ENCODE results near the gene SLC52A3. TPM values are rescaled to one million over a fixed set of nuclear protein-coding genes. Genes with fewer than 3 reads are reported as not detected.
"Not testable (repeated sequence)": the region's sequence is repeated elsewhere in the genome, so short reads cannot be mapped to it uniquely, and the experiment has no call there.

The SLC52A3 gene
- total RNA-seq, 2 donors from 2014 or later: 15.6 to 19.7 TPM

GRCh38 chr20:728256-728944 lies 39.9 kb downstream of the SLC52A3 start:
- peak; percentile 22 for DNase-seq
- H3K36me3 ChIP-seq: no peaks in the 10 kb centered on the region
- H3K4me3 ChIP-seq: peak overlapping the region; percentile 33
- H3K9ac ChIP-seq (ENCODE audit: low read depth in 2 of 2, low read length in 2 of 2): no peak overlapping the region
- H3K9me3 ChIP-seq: no peaks in the 10 kb centered on the region
- no peak overlapping the region for H3K27ac ChIP-seq
- peak; percentile 23 for TF ChIP-seq CTCF (IDR thresholded peaks at IDR 0.05)
- H3K4me1 ChIP-seq: no peaks in the 10 kb centered on the region
- H3K27me3 ChIP-seq: peaks cover 30% of the 10 kb centered on the region
- intact Hi-C loops (cut with DNase I): no loop called here

GRCh38 chr20:726160-726559 lies 42.1 kb downstream of the SLC52A3 start:
- intact Hi-C loops (cut with DNase I): no loop called here
- Histone ChIP-seq H3K27ac (no peak overlapping the region), H3K4me3 (no peak overlapping the region), H3K4me1 (no peaks in the 10 kb centered on the region), H3K27me3 (peaks cover 30% of the 10 kb centered on the region), H3K9me3 (no peaks in the 10 kb centered on the region), H3K9ac (ENCODE audit: low read depth in 2 of 2, low read length in 2 of 2) (no peak overlapping the region), H3K36me3 (no peaks in the 10 kb centered on the region)
- DNase-seq: no peak
- TF ChIP-seq CTCF (IDR thresholded peaks at IDR 0.05): no peak

GRCh38 chr20:725491-725890 lies 42.8 kb downstream of the SLC52A3 start:
- intact Hi-C loops (cut with DNase I): no loop called here
- Histone ChIP-seq H3K36me3 (no peaks in the 10 kb centered on the region), H3K4me3 (no peak overlapping the region), H3K27ac (no peak overlapping the region), H3K27me3 (peaks cover 30% of the 10 kb centered on the region), H3K9ac (ENCODE audit: low read depth in 2 of 2, low read length in 2 of 2) (no peak overlapping the region), H3K4me1 (no peaks in the 10 kb centered on the region), H3K9me3 (no peaks in the 10 kb centered on the region)
- DNase-seq: no peak
- TF ChIP-seq CTCF (IDR thresholded peaks at IDR 0.05): no peak

- intact Hi-C loops (cut with DNase I); H3K9me3 ChIP-seq; H3K27ac ChIP-seq; H3K9ac ChIP-seq (ENCODE audit: low read depth in 2 of 2, low read length in 2 of 2); H3K4me1 ChIP-seq; H3K36me3 ChIP-seq; DNase-seq; H3K4me3 ChIP-seq: not testable (repeated sequence)
- peaks cover 30% of the 10 kb centered on the region for H3K27me3 ChIP-seq
These were observed 43.5 kb downstream of the SLC52A3 start for GRCh38 chr20:724797-725196.

GRCh38 chr20:723756-724155 lies 44.5 kb downstream of the SLC52A3 start:
- H3K27me3 ChIP-seq: peaks cover 24% of the 10 kb centered on the region
- TF ChIP-seq CTCF (IDR thresholded peaks at IDR 0.05): no peak
- no peak for DNase-seq
- no peaks in the 10 kb centered on the region for H3K36me3 ChIP-seq
- H3K4me1 ChIP-seq: no peaks in the 10 kb centered on the region
- H3K9me3 ChIP-seq: no peaks in the 10 kb centered on the region
- no peak overlapping the region for H3K27ac ChIP-seq
- intact Hi-C loops (cut with DNase I): no loop called here
- no peak overlapping the region for H3K4me3 ChIP-seq
- H3K9ac ChIP-seq (ENCODE audit: low read depth in 2 of 2, low read length in 2 of 2): no peak overlapping the region

GRCh38 chr20:722822-723644 lies 45.3 kb downstream of the SLC52A3 start:
- no peaks in the 10 kb centered on the region for H3K9me3 ChIP-seq
- intact Hi-C loops (cut with DNase I): no loop called here
- H3K4me1 ChIP-seq: no peaks in the 10 kb centered on the region
- TF ChIP-seq CTCF (IDR thresholded peaks at IDR 0.05): no peak
- H3K4me3 ChIP-seq: no peak overlapping the region
- H3K27ac ChIP-seq: no peak overlapping the region
- no peaks in the 10 kb centered on the region for H3K36me3 ChIP-seq
- no peak overlapping the region for H3K9ac ChIP-seq (ENCODE audit: low read depth in 2 of 2, low read length in 2 of 2)
- no peak for DNase-seq
- peaks cover 17% of the 10 kb centered on the region for H3K27me3 ChIP-seq
